A673 (cell line): ENCODE results near the gene CCR6. TPM values are rescaled to one million over a fixed set of nuclear protein-coding genes. Genes with fewer than 3 reads are reported as not detected.

Experiments
- BruUV-seq: library from RNA; stranded (reverse); fragments of 400-500 nt; replicated peaks from 2 replicates; lab custom pipeline; 2021; lab: Mats Ljungman, UMichigan
- CTCF ChIA-PET: fragments of 300-600 bp; sonication (Branson Sonifier 250); formaldehyde crosslinking; loops from one replicate; lab custom pipeline; 2022; ENCODE audit warnings: antibody characterized with exemption; lab: Charles Lee
- POLR2A ChIA-PET: fragments of 300-600 bp; sonication (Branson Sonifier 250); formaldehyde crosslinking; loops from one replicate; lab custom pipeline; 2022; ENCODE audit warnings: antibody characterized with exemption; ENCODE audit not compliant: low non-redundant PET; lab: Charles Lee
- DNase-seq: peaks from one replicate; pipeline ENCODE4 v3.0.0-alpha.2; 2015; ENCODE audit warnings: low spot score
- H3K27ac ChIP-seq: fragments of 200-600 bp; sonication (generic); 2 replicates; pipeline ENCODE4 v1.5.1; 2016; ENCODE audit warnings: mixed run types, low read depth, mild to moderate bottlenecking, mixed read lengths, antibody characterized with exemption, low read length; ENCODE audit not compliant: poor library complexity, severe bottlenecking
- H3K27me3 ChIP-seq: fragments of 200-600 bp; sonication (generic); replicated peaks from 2 replicates; pipeline ENCODE4 v1.6.1; 2017; ENCODE audit warnings: mixed run types, low read depth, mild to moderate bottlenecking, mixed read lengths, antibody characterized with exemption, low read length; ENCODE audit not compliant: insufficient read depth, poor library complexity
- H3K36me3 ChIP-seq: fragments of 200-600 bp; sonication (generic); 2 replicates; pipeline ENCODE4 v1.6.1; 2016; ENCODE audit warnings: mixed run types, mild to moderate bottlenecking, mixed read lengths, antibody characterized with exemption, low read length; ENCODE audit not compliant: insufficient read depth, poor library complexity, severe bottlenecking
- H3K4me1 ChIP-seq: fragments of 200-600 bp; sonication (generic); 2 replicates; pipeline ENCODE4 v1.6.1; 2017; ENCODE audit warnings: mixed run types, mild to moderate bottlenecking, mixed read lengths, antibody characterized with exemption, low read length; ENCODE audit not compliant: insufficient read depth, poor library complexity, severe bottlenecking
- H3K4me3 ChIP-seq: fragments of 200-600 bp; sonication (generic); 2 replicates; pipeline ENCODE4 v1.5.1; 2016; ENCODE audit warnings: low read depth, mixed run types, mild to moderate bottlenecking, mixed read lengths, low read length; ENCODE audit not compliant: poor library complexity, severe bottlenecking
- H3K9me3 ChIP-seq: fragments of 200-600 bp; sonication (generic); 2 replicates; pipeline ENCODE4 v1.6.1; 2016; ENCODE audit warnings: mixed run types, low read depth, mild to moderate bottlenecking, mixed read lengths, antibody characterized with exemption, low read length; ENCODE audit not compliant: poor library complexity, severe bottlenecking
- EZH2 ChIP-seq: fragments of 200-600 bp; sonication (generic); IDR thresholded peaks from 2 replicates; pipeline ENCODE4 v1.6.1; 2017; ENCODE audit warnings: borderline replicate concordance, low read depth, mild to moderate bottlenecking, mixed read lengths, antibody characterized with exemption, low read length; ENCODE audit not compliant: poor library complexity, severe bottlenecking
- intact Hi-C: fragments of 100-400 bp; cut with micrococcal nuclease; formaldehyde crosslinking; loops from one replicate; pipeline ENCODE4 v1.10.0; 2022; ENCODE audit not compliant: unreplicated experiment
- total RNA-seq: library from RNA; stranded (reverse); gene quantifications from 2 replicates; pipeline ENCODE4 v1.2.3, GENCODE V29; 2021
- TF ChIP-seq, protein P1 (sequence below): fragments of 300-800, 200-600 bp; sonication (generic); conservative IDR thresholded peaks from 2 replicates; pipeline ENCODE4 v1.5.1; 2017; ENCODE audit warnings: low read depth, mild to moderate bottlenecking, antibody characterized with exemption, low read length, moderate library complexity, mixed read lengths

Gene CCR6
- total RNA-seq, 1 experiment from 2014 or later = not detected

DNA sequence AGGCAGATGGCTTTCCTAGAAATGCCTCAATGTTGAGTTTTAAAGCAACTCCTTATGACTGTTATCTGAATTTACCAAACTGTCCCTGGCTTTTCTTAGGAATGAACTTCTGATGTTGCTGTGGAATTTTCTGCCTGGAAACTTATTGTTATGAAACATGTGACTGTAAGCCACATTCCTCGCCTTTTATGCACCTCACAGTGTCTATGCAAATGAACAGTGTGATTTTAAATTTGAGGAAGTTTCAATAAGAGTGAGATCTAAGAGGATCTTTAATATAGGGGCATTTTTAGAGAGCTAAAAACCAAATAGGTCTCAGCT is 2.4 kb upstream of the CCR6 start:
- Histone ChIP-seq H3K27me3 (no peaks in the 10 kb centered on the region), H3K4me3 (no peak overlapping the region), H3K9me3 (no peaks in the 10 kb centered on the region), H3K36me3 (no peaks in the 10 kb centered on the region), H3K27ac (no peak overlapping the region), H3K4me1 (no peaks in the 10 kb centered on the region)
- POLR2A ChIA-PET = no interaction called here
- TF ChIP-seq EZH2 = no peak
- TF ChIP-seq, protein P1, sequence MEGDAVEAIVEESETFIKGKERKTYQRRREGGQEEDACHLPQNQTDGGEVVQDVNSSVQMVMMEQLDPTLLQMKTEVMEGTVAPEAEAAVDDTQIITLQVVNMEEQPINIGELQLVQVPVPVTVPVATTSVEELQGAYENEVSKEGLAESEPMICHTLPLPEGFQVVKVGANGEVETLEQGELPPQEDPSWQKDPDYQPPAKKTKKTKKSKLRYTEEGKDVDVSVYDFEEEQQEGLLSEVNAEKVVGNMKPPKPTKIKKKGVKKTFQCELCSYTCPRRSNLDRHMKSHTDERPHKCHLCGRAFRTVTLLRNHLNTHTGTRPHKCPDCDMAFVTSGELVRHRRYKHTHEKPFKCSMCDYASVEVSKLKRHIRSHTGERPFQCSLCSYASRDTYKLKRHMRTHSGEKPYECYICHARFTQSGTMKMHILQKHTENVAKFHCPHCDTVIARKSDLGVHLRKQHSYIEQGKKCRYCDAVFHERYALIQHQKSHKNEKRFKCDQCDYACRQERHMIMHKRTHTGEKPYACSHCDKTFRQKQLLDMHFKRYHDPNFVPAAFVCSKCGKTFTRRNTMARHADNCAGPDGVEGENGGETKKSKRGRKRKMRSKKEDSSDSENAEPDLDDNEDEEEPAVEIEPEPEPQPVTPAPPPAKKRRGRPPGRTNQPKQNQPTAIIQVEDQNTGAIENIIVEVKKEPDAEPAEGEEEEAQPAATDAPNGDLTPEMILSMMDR = no peak
- CTCF ChIA-PET = no interaction called here
- DNase-seq = no peak
- BruUV-seq = no TSS peak
- intact Hi-C loops = no loop called here

DNA sequence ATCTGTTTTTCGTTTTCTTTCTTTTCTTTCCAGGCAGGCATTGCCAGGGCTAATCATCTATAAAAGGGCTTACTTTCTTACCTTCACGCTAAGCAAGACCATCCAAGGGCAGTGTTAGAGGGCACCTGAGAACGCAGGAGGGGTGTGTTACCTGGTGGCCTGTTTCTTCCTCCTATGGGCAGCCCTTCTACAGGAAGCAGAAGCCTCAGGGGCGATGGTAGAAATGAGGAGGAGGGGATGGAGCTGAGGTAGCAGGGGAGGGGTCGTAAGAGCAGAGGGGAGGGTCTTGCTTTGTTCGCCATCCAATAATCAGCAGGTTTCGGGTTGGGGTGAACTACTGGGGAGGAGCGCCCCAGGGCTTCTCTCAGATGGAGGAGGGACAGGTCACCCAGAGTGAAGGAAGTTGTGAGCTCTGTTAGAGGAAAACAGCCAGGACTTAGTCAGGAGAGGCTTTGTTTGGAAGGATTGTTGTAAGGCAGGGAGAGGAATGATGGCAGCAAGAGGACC is 1.5 kb upstream of the CCR6 start:
- Histone ChIP-seq H3K4me1 (no peaks in the 10 kb centered on the region), H3K9me3 (no peaks in the 10 kb centered on the region), H3K27ac (no peak overlapping the region), H3K4me3 (no peak overlapping the region), H3K36me3 (no peaks in the 10 kb centered on the region), H3K27me3 (no peaks in the 10 kb centered on the region)
- intact Hi-C loops = no loop called here
- POLR2A ChIA-PET = no interaction called here
- DNase-seq = no peak
- TF ChIP-seq, protein P1 = no peak
- TF ChIP-seq EZH2 = no peak
- no TSS peak for BruUV-seq
- CTCF ChIA-PET = no interaction called here

DNA sequence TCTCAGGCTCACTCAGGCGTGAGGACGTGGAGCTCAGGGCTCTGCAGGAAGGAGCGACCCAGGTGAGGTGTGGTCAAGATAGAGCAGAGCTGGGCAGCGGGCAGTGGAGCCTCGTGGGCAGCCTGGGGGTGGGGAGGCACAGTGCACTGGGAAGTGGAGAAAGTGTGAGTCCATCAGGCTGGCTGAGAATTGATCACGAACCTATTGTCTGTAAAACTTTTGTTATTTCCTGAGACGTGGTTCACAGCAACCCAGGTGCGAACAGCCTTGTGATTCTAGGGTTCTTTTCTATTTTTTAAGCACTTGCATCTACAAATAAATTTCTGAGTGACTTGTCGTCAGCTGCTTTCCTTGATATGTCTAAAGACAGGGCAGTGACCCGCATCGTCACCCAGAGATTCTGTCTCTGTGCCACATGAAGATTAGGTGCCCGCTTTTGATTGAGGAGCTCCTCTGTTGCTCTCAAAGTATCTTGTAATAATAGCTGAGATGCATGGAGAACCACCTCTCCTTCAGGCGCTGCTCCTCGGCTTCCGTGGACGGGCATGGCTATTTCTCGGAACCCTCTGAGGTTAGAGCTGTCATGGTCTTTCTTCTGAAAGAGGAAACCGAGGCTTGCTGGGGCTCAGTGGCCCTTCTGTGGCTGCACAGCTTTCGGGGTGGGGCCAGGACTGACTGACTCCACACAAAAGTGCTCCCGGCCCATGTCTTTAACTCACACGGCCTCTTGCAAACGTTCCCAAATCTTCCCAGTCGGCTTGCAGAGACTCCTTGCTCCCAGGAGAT is 662 bp upstream of the CCR6 start:
- no peak overlapping the region for H3K27ac ChIP-seq
- no peak for TF ChIP-seq EZH2
- TF ChIP-seq, protein P1 = no peak
- intact Hi-C loops = no loop called here
- no TSS peak for BruUV-seq
- H3K4me3 ChIP-seq = no peak overlapping the region
- H3K36me3 ChIP-seq = no peaks in the 10 kb centered on the region
- ChIA-PET POLR2A (no interaction called here), CTCF (no interaction called here)
- H3K4me1 ChIP-seq = no peaks in the 10 kb centered on the region
- H3K27me3 ChIP-seq = no peaks in the 10 kb centered on the region
- no peaks in the 10 kb centered on the region for H3K9me3 ChIP-seq
- no peak for DNase-seq
